ENCODE data around the gene TPX2. TPM values are rescaled to one million over a fixed set of nuclear protein-coding genes. Genes with fewer than 3 reads are reported as not detected.
A peak's percentile ranks its signal among the peaks of the same experiment; 100 is the strongest.

Gene TPX2
- total and polyA plus RNA-seq, 2 donors (not counting 3 experiments of a cell fraction or from before 2014, with no cell fraction given), result 24.8 to 114 TPM

DNA sequence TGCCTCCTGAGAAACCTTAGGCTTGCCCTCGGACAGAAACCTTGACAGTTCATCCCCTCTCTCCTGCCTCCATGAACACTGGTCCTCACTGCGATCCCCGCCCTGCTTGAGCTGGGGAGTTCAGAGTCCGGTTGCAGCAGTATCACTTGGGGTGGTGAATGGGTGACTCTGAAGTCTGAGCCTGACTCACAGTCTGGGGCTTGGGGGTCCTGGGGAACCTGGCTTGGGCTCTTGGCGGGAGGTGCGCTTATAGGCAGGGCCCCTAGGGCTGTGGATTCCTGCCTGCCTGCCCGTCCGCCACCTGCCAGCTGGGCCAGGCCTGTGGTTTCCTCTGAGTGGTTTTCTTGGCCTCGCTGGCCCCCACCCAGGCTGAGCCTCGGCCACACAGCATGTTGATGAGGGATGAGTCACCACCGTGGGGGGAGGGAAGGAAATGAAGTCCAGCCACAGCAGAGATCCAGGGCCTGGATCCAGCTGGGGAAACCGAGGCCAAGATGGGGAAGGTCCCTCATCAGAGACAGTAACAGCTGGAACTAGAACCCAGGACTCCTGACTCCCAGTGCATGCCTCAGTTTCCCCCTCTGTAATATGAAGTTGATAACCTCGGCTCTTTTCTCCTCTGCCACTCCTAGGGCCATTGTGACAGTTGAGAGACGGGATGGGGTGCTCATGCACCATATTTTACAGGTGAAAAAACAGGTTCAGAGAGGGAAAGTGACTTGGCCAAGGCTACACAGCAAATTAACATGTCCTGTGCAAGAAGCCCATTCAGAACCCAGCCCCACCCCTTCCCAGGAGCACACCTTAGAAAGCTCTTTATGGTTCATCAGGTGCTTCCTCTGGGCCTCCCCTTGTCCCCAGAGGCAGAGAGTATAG lies 97.1 kb downstream of the TPX2 start:
- Histone ChIP-seq H3K79me2 (ENCODE audit: control insufficient read depth, insufficient read depth, low read length) (no peaks in the 10 kb centered on the region), H2AFZ (ENCODE audit: low read depth, low read length) (no peak overlapping the region), H3K9me1 (replicated peaks; ENCODE audit: control insufficient read depth, extremely low read depth, insufficient read depth, low read length) (no peaks in the 10 kb centered on the region), H3K36me3 (ENCODE audit: control insufficient read depth in 2 of 2, extremely low read depth in 1 of 2, insufficient read depth in 2 of 2, low read length in 2 of 2) (no peaks in the 10 kb centered on the region), H3K4me1 (ENCODE audit: control insufficient read depth, extremely low read depth, insufficient read depth, low read length) (peaks cover 38% of the 10 kb centered on the region), H4K20me1 (replicated peaks; ENCODE audit: control insufficient read depth, extremely low read depth, insufficient read depth, low read length) (no peaks in the 10 kb centered on the region), H3K9me3 (replicated peaks; ENCODE audit: control insufficient read depth, insufficient read depth, low read length) (no peaks in the 10 kb centered on the region), H3K9ac (replicated peaks; ENCODE audit: extremely low read depth, insufficient read depth, low read length) (no peak overlapping the region), H3K4me3 (replicated peaks in 1 of 3; ENCODE audit: insufficient read depth in 1 of 3, low read depth in 1 of 3, low read length in 3 of 3) (no peak overlapping the region), H3K27ac (ENCODE audit: insufficient read depth, low read depth, low read length) (peak overlapping the region; percentile 8), H3K4me2 (ENCODE audit: insufficient read depth, low read length) (no peak overlapping the region), H3K27me3 (ENCODE audit: control insufficient read depth in 2 of 2, insufficient read depth in 2 of 2, low read length in 2 of 2) (no peaks in the 10 kb centered on the region)
- FAIRE-seq (peak; percentile 93), DNase-seq (ENCODE audit: low read depth, low spot score) (peak; percentile 88)
- CTCF ChIA-PET, result interaction anchor here (1.2 to 25.3 kb wide), 3 partner anchors 13 to 115 kb away, joined by 3 to 619 read pairs (median 82); partner anchors contain the start of genes FOXS1 and PDRG1
- POLR2A ChIA-PET, result no interaction called here
- TF ChIP-seq JUN (IDR thresholded peaks at IDR 0.05; ENCODE audit: borderline replicate concordance, insufficient read depth, insufficient read length, low read depth), result peak; percentile 90
- TF ChIP-seq, protein P1, sequence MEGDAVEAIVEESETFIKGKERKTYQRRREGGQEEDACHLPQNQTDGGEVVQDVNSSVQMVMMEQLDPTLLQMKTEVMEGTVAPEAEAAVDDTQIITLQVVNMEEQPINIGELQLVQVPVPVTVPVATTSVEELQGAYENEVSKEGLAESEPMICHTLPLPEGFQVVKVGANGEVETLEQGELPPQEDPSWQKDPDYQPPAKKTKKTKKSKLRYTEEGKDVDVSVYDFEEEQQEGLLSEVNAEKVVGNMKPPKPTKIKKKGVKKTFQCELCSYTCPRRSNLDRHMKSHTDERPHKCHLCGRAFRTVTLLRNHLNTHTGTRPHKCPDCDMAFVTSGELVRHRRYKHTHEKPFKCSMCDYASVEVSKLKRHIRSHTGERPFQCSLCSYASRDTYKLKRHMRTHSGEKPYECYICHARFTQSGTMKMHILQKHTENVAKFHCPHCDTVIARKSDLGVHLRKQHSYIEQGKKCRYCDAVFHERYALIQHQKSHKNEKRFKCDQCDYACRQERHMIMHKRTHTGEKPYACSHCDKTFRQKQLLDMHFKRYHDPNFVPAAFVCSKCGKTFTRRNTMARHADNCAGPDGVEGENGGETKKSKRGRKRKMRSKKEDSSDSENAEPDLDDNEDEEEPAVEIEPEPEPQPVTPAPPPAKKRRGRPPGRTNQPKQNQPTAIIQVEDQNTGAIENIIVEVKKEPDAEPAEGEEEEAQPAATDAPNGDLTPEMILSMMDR (IDR thresholded peaks at IDR 0.05; ENCODE audit: extremely low read depth in 1 of 2, insufficient read depth in 1 of 2, low read depth in 1 of 2, low read length in 2 of 2), result no peak
- TF ChIP-seq POLR2A (IDR thresholded peaks at IDR 0.05; ENCODE audit: low read depth, low read length), result no peak
- TF ChIP-seq MYC (IDR thresholded peaks at IDR 0.05; ENCODE audit: low read depth, low read length), result no peak
- TF ChIP-seq FOS (IDR thresholded peaks at IDR 0.05; ENCODE audit: borderline replicate concordance, insufficient read depth, low read length), result peak; percentile 97
- TF ChIP-seq, protein P2, sequence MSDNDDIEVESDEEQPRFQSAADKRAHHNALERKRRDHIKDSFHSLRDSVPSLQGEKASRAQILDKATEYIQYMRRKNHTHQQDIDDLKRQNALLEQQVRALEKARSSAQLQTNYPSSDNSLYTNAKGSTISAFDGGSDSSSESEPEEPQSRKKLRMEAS (IDR thresholded peaks at IDR 0.05; ENCODE audit: insufficient read depth, insufficient read length), result peak; percentile 46
- no peak for TF ChIP-seq GATA2 (IDR thresholded peaks at IDR 0.05; ENCODE audit: insufficient read depth, insufficient read length, low read depth, low read length)
- TF ChIP-seq POLR2AphosphoS5 (IDR thresholded peaks at IDR 0.05; ENCODE audit: insufficient read depth, low read depth, low read length), result peak; percentile 77
- no peak for TF ChIP-seq EZH2 (IDR thresholded peaks at IDR 0.05; ENCODE audit: borderline replicate concordance, low read depth, low read length, severe bottlenecking)
- BruUV-seq (replicated peaks), result no TSS peak
- dilution Hi-C loops (cut with MboI; ENCODE audit: extremely low pct_ligation_motif_present, low sequenced_read_pairs) (no loop called here), intact Hi-C loops (cut with micrococcal nuclease) (no loop called here)

Measured in endothelial cell of umbilical vein (primary cell).